SK-N-MC (cell line): Measurements from ENCODE around the gene WWC1.

Experiments
- EZH2 ChIP-seq: fragments of 200-600 bp; sonication (generic); IDR thresholded peaks from one replicate; pipeline ENCODE4 v1.6.1; 2017; ENCODE audit warnings: antibody characterized with exemption
- FOXP2 ChIP-seq: optimal IDR thresholded peaks from 2 replicates; pipeline ENCODE3; 2011; ENCODE audit warnings: mild to moderate bottlenecking, moderate library complexity; ENCODE audit not compliant: insufficient read depth; ENCODE audit errors: extremely low read length, control extremely low read depth
- POLR2AphosphoS5 ChIP-seq: IDR thresholded peaks from 2 replicates; pipeline ENCODE4 v1.6.1; 2012; ENCODE audit warnings: mild to moderate bottlenecking, low read depth, low read length, borderline replicate concordance

- TF ChIP-seq POLR2AphosphoS5 (no peak), EZH2 (no peak), FOXP2 (no peak)
Measured at GRCh38 chr5:168302785-168303184, 11.3 kb downstream of the WWC1 start.
